IMR-90 (cell line): ENCODE results near the gene JPH3. TPM values are rescaled to one million over a fixed set of nuclear protein-coding genes. Genes with fewer than 3 reads are reported as not detected.

Experiments
- ATAC-seq: fragments of 200-7000 bp; cut with Tn5 transposase; 2 replicates; pipeline ENCODE4 v1.9.1; 2020; ENCODE audit warnings: low read depth, mild to moderate bottlenecking, moderate library complexity
- BruUV-seq: library from RNA; stranded (reverse); fragments of 400-500 nt; replicated peaks from 2 replicates; lab custom pipeline; 2021; lab: Mats Ljungman, UMichigan
- CTCF ChIA-PET: fragments of 300-600 bp; formaldehyde crosslinking; extraction: SDS; loops from one replicate; lab custom pipeline; 2021; ENCODE audit warnings: antibody characterized with exemption; lab: Yijun Ruan, JAX
- POLR2A ChIA-PET: fragments of 300-600 bp; sonication (Branson Sonifier 250); formaldehyde crosslinking; loops from one replicate; lab custom pipeline; 2022; ENCODE audit warnings: antibody characterized with exemption; ENCODE audit not compliant: unreplicated experiment; lab: Charles Lee
- DNase-seq: peaks from one replicate; pipeline ENCODE4 v3.0.0; 2013
- H2AFZ ChIP-seq: replicated peaks from 2 replicates; pipeline ENCODE3; 2013; ENCODE audit warnings: low read length, mild to moderate bottlenecking; ENCODE audit not compliant: poor library complexity
- H2AK5ac ChIP-seq: 2 replicates; pipeline ENCODE4 v1.6.1; 2013; ENCODE audit warnings: low read depth, low read length, inconsistent platforms
- H2AK9ac ChIP-seq: replicated peaks from 2 replicates; pipeline ENCODE3; 2013; ENCODE audit warnings: mild to moderate bottlenecking, low read depth, low read length, moderate library complexity; ENCODE audit not compliant: poor library complexity
- H2BK120ac ChIP-seq: 2 replicates; pipeline ENCODE4 v1.6.1; 2013; ENCODE audit warnings: low read depth, low read length, inconsistent platforms
- H2BK15ac ChIP-seq: 3 replicates; pipeline ENCODE4 v1.6.1; 2013; ENCODE audit warnings: low read depth, low read length, inconsistent platforms
- H2BK20ac ChIP-seq: 2 replicates; pipeline ENCODE4 v1.6.1; 2013; ENCODE audit warnings: low read depth, mild to moderate bottlenecking, inconsistent platforms, low read length, moderate library complexity
- H2BK5ac ChIP-seq: 2 replicates; pipeline ENCODE4 v1.6.1; 2013; ENCODE audit warnings: mild to moderate bottlenecking, low read depth, low read length, inconsistent platforms; ENCODE audit not compliant: poor library complexity, severe bottlenecking
- H3K14ac ChIP-seq: replicated peaks from 2 replicates; pipeline ENCODE4 v1.6.1; 2013; ENCODE audit warnings: low read depth, low read length, inconsistent platforms
- H3K18ac ChIP-seq: 2 replicates; pipeline ENCODE4 v1.6.1; 2013; ENCODE audit warnings: low read depth, low read length, control low read depth
- H3K23ac ChIP-seq: 2 replicates; pipeline ENCODE4 v1.6.1; 2013; ENCODE audit warnings: low read depth, low read length, inconsistent platforms
- H3K27ac ChIP-seq: 2 replicates; pipeline ENCODE4 v1.5.1; 2013; ENCODE audit warnings: mild to moderate bottlenecking, control low read depth, low read length; ENCODE audit not compliant: insufficient read depth
- H3K27me3 ChIP-seq: 2 replicates; pipeline ENCODE4 v1.6.1; 2013; ENCODE audit warnings: low read length; ENCODE audit not compliant: control insufficient read depth, insufficient read depth
- H3K36me3 ChIP-seq: 2 replicates; pipeline ENCODE4 v1.6.1; 2013; ENCODE audit warnings: low read length, mixed read lengths; ENCODE audit not compliant: control insufficient read depth, insufficient read depth
- H3K4ac ChIP-seq: 2 replicates; pipeline ENCODE4 v1.6.1; 2013; ENCODE audit warnings: low read depth, low read length, inconsistent platforms
- H3K4me1 ChIP-seq: 2 replicates; pipeline ENCODE4 v1.6.1; 2013; ENCODE audit warnings: low read length, mixed read lengths; ENCODE audit not compliant: control insufficient read depth, insufficient read depth
- H3K4me2 ChIP-seq: 2 replicates; pipeline ENCODE4 v1.6.1; 2013; ENCODE audit warnings: low read depth, mild to moderate bottlenecking, control low read depth, low read length, moderate library complexity
- H3K4me3 ChIP-seq: 2 replicates; pipeline ENCODE4 v1.5.1; 2013; ENCODE audit warnings: low read depth, mild to moderate bottlenecking, control low read depth, low read length, moderate library complexity; ENCODE audit not compliant: insufficient read depth
- H3K56ac ChIP-seq: 2 replicates; pipeline ENCODE4 v1.6.1; 2013; ENCODE audit warnings: low read length, inconsistent platforms; ENCODE audit not compliant: insufficient read depth; ENCODE audit errors: extremely low read depth
- H3K79me1 ChIP-seq, 2 experiments: 2 replicates each; pipeline ENCODE4 v1.6.1; 2013; ENCODE audit warnings: low read length in 2 of 2, inconsistent platforms in 1 of 2, low read depth in 1 of 2
- H3K9ac ChIP-seq: 2 replicates; pipeline ENCODE4 v1.6.1; 2013; ENCODE audit warnings: low read depth, low read length, control low read depth
- H3K9me1 ChIP-seq: 2 replicates; pipeline ENCODE4 v1.6.1; 2013; ENCODE audit warnings: low read length, inconsistent platforms; ENCODE audit not compliant: insufficient read depth
- H3K9me3 ChIP-seq: 2 replicates; pipeline ENCODE4 v1.6.1; 2013; ENCODE audit warnings: low read length; ENCODE audit not compliant: control insufficient read depth, insufficient read depth
- H4K20me1 ChIP-seq: 2 replicates; pipeline ENCODE4 v1.6.1; 2013; ENCODE audit warnings: low read length, inconsistent platforms; ENCODE audit not compliant: insufficient read depth
- H4K5ac ChIP-seq: 2 replicates; pipeline ENCODE4 v1.6.1; 2013; ENCODE audit warnings: mild to moderate bottlenecking, low read depth, low read length, control low read depth
- H4K8ac ChIP-seq, 2 experiments: 2 replicates each; pipeline ENCODE4 v1.6.1; 2013; ENCODE audit warnings: low read depth in 2 of 2, low read length in 2 of 2, control low read depth in 1 of 2, inconsistent platforms in 1 of 2
- H4K91ac ChIP-seq: 2 replicates; pipeline ENCODE4 v1.6.1; 2013; ENCODE audit warnings: low read depth, low read length, inconsistent platforms; ENCODE audit not compliant: insufficient read depth
- BHLHE40 ChIP-seq: fragments of 150-350 bp; IDR thresholded peaks from 2 replicates; pipeline ENCODE4 v1.6.1; 2016; ENCODE audit warnings: mild to moderate bottlenecking, low read depth, low read length
- CEBPB ChIP-seq: IDR thresholded peaks from 2 replicates; pipeline ENCODE4 v1.6.1; 2012; ENCODE audit warnings: low read depth, low read length, improper control_type of control experiment
- CTCF ChIP-seq: conservative IDR thresholded peaks from 2 replicates; pipeline ENCODE4 v1.5.1; 2012; ENCODE audit warnings: mild to moderate bottlenecking, low read depth, low read length, improper control_type of control experiment
- ELK1 ChIP-seq: fragments of 150-350 bp; IDR thresholded peaks from 2 replicates; pipeline ENCODE4 v1.6.1; 2016; ENCODE audit warnings: low read depth, mild to moderate bottlenecking, low read length, moderate library complexity, borderline replicate concordance
- FOS ChIP-seq: fragments of 150-350 bp; IDR thresholded peaks from 2 replicates; pipeline ENCODE4 v1.6.1; 2016; ENCODE audit warnings: low read depth, low read length
- MAFK ChIP-seq: IDR thresholded peaks from 2 replicates; pipeline ENCODE4 v1.6.1; 2012; ENCODE audit warnings: low read depth, low read length, improper control_type of control experiment
- MAZ ChIP-seq: IDR thresholded peaks from 2 replicates; pipeline ENCODE4 v1.6.1; 2012; ENCODE audit warnings: low read depth, mild to moderate bottlenecking, low read length, improper control_type of control experiment, moderate library complexity, borderline replicate concordance
- MXI1 ChIP-seq: IDR thresholded peaks from 2 replicates; pipeline ENCODE4 v1.6.1; 2012; ENCODE audit warnings: low read depth, mild to moderate bottlenecking, low read length, moderate library complexity, borderline replicate concordance
- RAD21 ChIP-seq: IDR thresholded peaks from 2 replicates; pipeline ENCODE4 v1.6.1; 2012; ENCODE audit warnings: low read length, improper control_type of control experiment
- RCOR1 ChIP-seq: IDR thresholded peaks from 2 replicates; pipeline ENCODE4 v1.6.1; 2012; ENCODE audit warnings: mild to moderate bottlenecking, low read length, improper control_type of control experiment; ENCODE audit not compliant: insufficient replicate concordance
- RFX5 ChIP-seq: IDR thresholded peaks from 2 replicates; pipeline ENCODE4 v1.8.0; 2012; ENCODE audit warnings: low read depth, mild to moderate bottlenecking, low read length, moderate library complexity
- SMC3 ChIP-seq: fragments of 150-350 bp; IDR thresholded peaks from 2 replicates; pipeline ENCODE4 v1.6.1; 2016; ENCODE audit warnings: low read depth, mild to moderate bottlenecking, antibody characterized with exemption, low read length, moderate library complexity
- whole genome bisulfite sequencing, 2 experiments: methylation state at CpG; one replicate each; pipeline versions ENCODE4 v1.1.5 to v1.1.7; 2013; ENCODE audit warnings: missing lambda C conversion rate in 2 of 2; ENCODE audit not compliant: insufficient read length in 1 of 2; ENCODE audit errors: extremely low coverage in 2 of 2; 5-methylcytosine and 5-hydroxymethylcytosine counted together
- dilution Hi-C: fragments of 300-500 bp; cut with HindIII; formaldehyde crosslinking; loops from one replicate; pipeline ENCODE4 v1.14.3; 2018; ENCODE audit warnings: low sequenced_read_pairs; ENCODE audit not compliant: unreplicated experiment
- in situ Hi-C: fragments of 300-500 bp; cut with MboI; formaldehyde crosslinking; loops from 3 replicates; pipeline ENCODE4 v1.14.3; 2019; ENCODE audit warnings: low sequenced_read_pairs, inconsistent platforms, mixed read lengths
- intact Hi-C: fragments of 100-400 bp; cut with micrococcal nuclease; formaldehyde crosslinking; loops from 2 replicates; pipeline ENCODE4 v1.10.0; 2022
- polyA plus RNA-seq, 3 experiments: library from polyadenylated mRNA; depleted of rRNA; stranded (reverse); fragments of >200 nt; gene quantifications; 2 replicates each; pipeline ENCODE4 v1.2.3, GENCODE V29; 2012; ENCODE audit warnings: low replicate concordance in 1 of 3
- total RNA-seq: library from RNA; depleted of rRNA; stranded (reverse); fragments of >200 nt; gene quantifications from 2 replicates; pipeline ENCODE4 v1.2.3, GENCODE V29; 2012

The JPH3 gene
- total and polyA plus RNA-seq, 2 of the 4 experiments (the other 2 are of a cell fraction): 0.03 TPM; not detected in 1

- no peak for TF ChIP-seq RFX5
These were observed 105.6 kb downstream of the JPH3 start (continued) for GRCh38 chr16:87707714-87708580.

- H3K4ac ChIP-seq: no peak overlapping the region
- BruUV-seq: no TSS peak
- no peak for TF ChIP-seq MAFK
- no peak for TF ChIP-seq CEBPB
- no peak for TF ChIP-seq SMC3
- TF ChIP-seq ELK1: no peak
- no peak for TF ChIP-seq FOS
- TF ChIP-seq BHLHE40: no peak
- no peak for TF ChIP-seq MXI1
- no peak for TF ChIP-seq CTCF
- no peak for TF ChIP-seq RAD21
- TF ChIP-seq MAZ: no peak
- no peak for TF ChIP-seq RCOR1
These were observed 106.8 kb downstream of the JPH3 start for GRCh38 chr16:87708881-87709638.

More at GRCh38 chr16:87708881-87709638, 106.8 kb downstream of the JPH3 start:
- intact Hi-C loops (no loop called here), dilution Hi-C loops (no loop called here), in situ Hi-C loops (no loop called here)
- POLR2A ChIA-PET: no interaction called here
- no peaks in the 10 kb centered on the region for H4K20me1 ChIP-seq
- H4K5ac ChIP-seq: no peak overlapping the region
- no peak overlapping the region for H3K27ac ChIP-seq
- no peaks in the 10 kb centered on the region for H3K9me1 ChIP-seq
- no peak overlapping the region for H3K4me3 ChIP-seq
- H3K27me3 ChIP-seq: no peaks in the 10 kb centered on the region
- no peak overlapping the region for H3K14ac ChIP-seq
- no peak overlapping the region for H2BK20ac ChIP-seq
- no peak for ATAC-seq
- no peaks in the 10 kb centered on the region for H3K79me1 ChIP-seq
- H2AFZ ChIP-seq: no peak overlapping the region
- no peaks in the 10 kb centered on the region for H3K9me3 ChIP-seq
- H2AK9ac ChIP-seq: no peak overlapping the region
- H3K36me3 ChIP-seq: peaks cover 27% of the 10 kb centered on the region
- no peak overlapping the region for H2BK5ac ChIP-seq
- H2AK5ac ChIP-seq: no peak overlapping the region
- no peak for DNase-seq
- CTCF ChIA-PET: no interaction called here
- H3K18ac ChIP-seq: no peak overlapping the region
- H4K91ac ChIP-seq: no peak overlapping the region
- H3K56ac ChIP-seq: no peak overlapping the region
- H4K8ac ChIP-seq: no peak overlapping the region
- no peak overlapping the region for H3K9ac ChIP-seq
- H3K4me1 ChIP-seq: no peaks in the 10 kb centered on the region
- no peak overlapping the region for H2BK120ac ChIP-seq
- WGBS, 2 experiments: 98% methylated on average over 34 of the region's 49 CpGs; no CpG with 5 or more reads in 1 of the 2 experiments
- H2BK15ac ChIP-seq: no peak overlapping the region
- H3K4me2 ChIP-seq: no peak overlapping the region
- H3K23ac ChIP-seq: no peak overlapping the region
